ENCODE measurements around the gene DNAAF8. TPM values are rescaled to one million over a fixed set of nuclear protein-coding genes. Genes with fewer than 3 reads are reported as not detected.

Gene DNAAF8
- total RNA-seq, 1 donor from 2014 or later: 0.31 TPM

GRCh38 chr16:4693956-4694641 lies 40.2 kb upstream of the DNAAF8 start:
- intact Hi-C loops (cut with DNase I): loop anchor here (10.0 kb wide), 1 partner anchor 261 kb away; the partner anchor contains the start of gene SEC14L5
- ATAC-seq (no peak), DNase-seq (ENCODE audit: low spot score) (no peak)

- no peak for ATAC-seq
- DNase-seq (ENCODE audit: low spot score): no peak
- intact Hi-C loops (cut with DNase I): loop anchor here (10.0 kb wide), 1 partner anchor 260 kb away; the partner anchor contains the start of gene SEC14L5
These were observed 39.5 kb upstream of the DNAAF8 start for GRCh38 chr16:4694642-4695451.

- no peak for DNase-seq (ENCODE audit: low spot score)
- intact Hi-C loops (cut with DNase I): loop anchor here (10.0 kb wide), 1 partner anchor 259 kb away; the partner anchor contains the start of gene SEC14L5
- no peak for ATAC-seq
These were observed 38.7 kb upstream of the DNAAF8 start for GRCh38 chr16:4695473-4696171.

- intact Hi-C loops (cut with DNase I): loop anchor here (10.0 kb wide), 1 partner anchor 258 kb away; the partner anchor contains the start of gene SEC14L5
- peak; percentile 69 for ATAC-seq
- DNase-seq (ENCODE audit: low spot score): no peak
These were observed 38.0 kb upstream of the DNAAF8 start for GRCh38 chr16:4696172-4696904.

- DNase-seq (ENCODE audit: low spot score) (no peak), ATAC-seq (no peak)
- intact Hi-C loops (cut with DNase I): loop anchor here (10.0 kb wide), 1 partner anchor 258 kb away; the partner anchor contains the start of gene SEC14L5
These were observed 37.2 kb upstream of the DNAAF8 start for GRCh38 chr16:4696905-4697847.

- ATAC-seq: no peak
These were observed 36.5 kb upstream of the DNAAF8 start for GRCh38 chr16:4697848-4698291.

GRCh38 chr16:4698321-4699045 lies 35.9 kb upstream of the DNAAF8 start:
- ATAC-seq (no peak), DNase-seq (ENCODE audit: low spot score) (no peak)
- intact Hi-C loops (cut with DNase I): loop anchor here (10.0 kb wide), 1 partner anchor 256 kb away; the partner anchor contains the start of gene SEC14L5

More at GRCh38 chr16:4697848-4698291, 36.5 kb upstream of the DNAAF8 start:
- intact Hi-C loops (cut with DNase I): loop anchor here (10.0 kb wide), 1 partner anchor 257 kb away; the partner anchor contains the start of gene SEC14L5
- DNase-seq (ENCODE audit: low spot score): no peak

GRCh38 chr16:4699046-4699556 lies 35.2 kb upstream of the DNAAF8 start:
- intact Hi-C loops (cut with DNase I): loop anchor here (10.0 kb wide), 1 partner anchor 256 kb away; the partner anchor contains the start of gene SEC14L5
- DNase-seq (ENCODE audit: low spot score) (no peak), ATAC-seq (no peak)

- DNase-seq (ENCODE audit: low spot score): no peak
- ATAC-seq: no peak
- intact Hi-C loops (cut with DNase I): no loop called here
These were observed 33.8 kb upstream of the DNAAF8 start for GRCh38 chr16:4700380-4700996.

- ATAC-seq: no peak
- intact Hi-C loops (cut with DNase I): no loop called here
- DNase-seq (ENCODE audit: low spot score): no peak
These were observed 33.2 kb upstream of the DNAAF8 start for GRCh38 chr16:4700997-4701743.

GRCh38 chr16:4701791-4702465 lies 32.4 kb upstream of the DNAAF8 start:
- intact Hi-C loops (cut with DNase I): no loop called here
- ATAC-seq (no peak), DNase-seq (ENCODE audit: low spot score) (no peak)

- DNase-seq (ENCODE audit: low spot score) (no peak), ATAC-seq (no peak)
- intact Hi-C loops (cut with DNase I): no loop called here
These were observed 31.9 kb upstream of the DNAAF8 start for GRCh38 chr16:4702466-4702808.

- ATAC-seq (no peak), DNase-seq (ENCODE audit: low spot score) (no peak)
- intact Hi-C loops (cut with DNase I): no loop called here
These were observed 30.4 kb upstream of the DNAAF8 start for GRCh38 chr16:4703906-4704305.

GRCh38 chr16:4704491-4704890 lies 29.8 kb upstream of the DNAAF8 start:
- DNase-seq (ENCODE audit: low spot score) (no peak), ATAC-seq (no peak)
- intact Hi-C loops (cut with DNase I): no loop called here

GRCh38 chr16:4704913-4705312 lies 29.4 kb upstream of the DNAAF8 start:
- intact Hi-C loops (cut with DNase I): no loop called here
- ATAC-seq: no peak
- no peak for DNase-seq (ENCODE audit: low spot score)

All from sciatic nerve (tissue), 2 donors.